Upper lobe of left lung (tissue), 6 donors: ENCODE results near the gene SMAD7. TPM values are rescaled to one million over a fixed set of nuclear protein-coding genes. Genes with fewer than 3 reads are reported as not detected.

Experiments used
- ATAC-seq, 2 donors: fragments of 200-7000 bp; cut with Tn5 transposase; one replicate each; pipeline ENCODE4 v1.9.1; 2022; ENCODE audit warnings: mild to moderate bottlenecking in 2 of 2, moderate library complexity in 2 of 2; ENCODE audit not compliant: low FRiP score in 2 of 2
- DNase-seq, 2 donors: peaks; one replicate each; pipeline ENCODE4 v3.0.0-alpha.2; 2019 to 2020
- H3K27ac ChIP-seq, 4 donors: fragments of 200-600 bp; sonication (generic); one replicate each; pipeline ENCODE4 v1.5.1; 2016 to 2019
- H3K27me3 ChIP-seq, 4 donors: fragments of 200-600 bp; sonication (generic); one replicate each; pipeline ENCODE4 v1.5.1; 2017 to 2019
- H3K36me3 ChIP-seq, 4 donors: fragments of 200-600 bp; sonication (generic); one replicate each; pipeline ENCODE4 v1.5.1; 2016 to 2019
- H3K4me1 ChIP-seq, 4 donors: fragments of 200-600 bp; sonication (generic); one replicate each; pipeline ENCODE4 v1.5.1; 2018 to 2019
- H3K4me3 ChIP-seq, 4 donors: fragments of 200-600 bp; sonication (generic); one replicate each; pipeline ENCODE4 v1.5.1; 2017 to 2019; ENCODE audit warnings: mild to moderate bottlenecking in 2 of 4, moderate library complexity in 1 of 4
- H3K9me3 ChIP-seq, 4 donors: fragments of 200-600 bp; sonication (generic); one replicate each; pipeline ENCODE4 v1.5.1; 2018 to 2019
- CTCF ChIP-seq, 6 experiments: fragments of 450-650 bp in 4 of 6; fragments of 200-600 bp in 2 of 6; sonication (generic) in 2 of 6; IDR thresholded peaks; one replicate each; pipeline ENCODE4 v1.5.1; 2016 to 2019; ENCODE audit warnings: antibody characterized with exemption in 6 of 6
- EP300 ChIP-seq, 4 donors: sonication (generic); formaldehyde crosslinking; IDR thresholded peaks; one replicate each; pipeline ENCODE4 v1.5.1; 2017; ENCODE audit warnings: antibody characterized with exemption in 4 of 4, control low read depth in 2 of 4
- POLR2A ChIP-seq, 4 donors: fragments of 450-650 bp; IDR thresholded peaks; one replicate each; pipeline ENCODE4 v1.5.1; 2016 to 2017; ENCODE audit warnings: antibody characterized with exemption in 4 of 4, mild to moderate bottlenecking in 2 of 4
- POLR2AphosphoS5 ChIP-seq, 2 donors: sonication (generic); formaldehyde crosslinking; IDR thresholded peaks; one replicate each; pipeline ENCODE4 v1.5.1; 2017; ENCODE audit warnings: antibody characterized with exemption in 2 of 2
- WGBS, 2 donors: methylation state at CpG; one replicate each; pipeline ENCODE4 v1.1.5; 2017 to 2018; 5-methylcytosine and 5-hydroxymethylcytosine counted together
- total RNA-seq, 6 donors: library from RNA; depleted of rRNA in 4 of 6; stranded (reverse); fragments of >200 nt in 4 of 6; gene quantifications; one replicate each; pipeline versions ENCODE4 v1.1.0 to v1.2.1, GENCODE V29; 2016 to 2021
- donor health status: DM: no; HTN: no; CAD: no; lungs with moderate emphysema.
- donor health status: DM: no; HTN: yes; CAD: no; lungs with severe emphysema.

The SMAD7 gene
- total RNA-seq, 6 donors from 2014 or later = 39.6 to 89.0 (median 61.5) TPM

- TF ChIP-seq POLR2AphosphoS5 (IDR thresholded peaks at IDR 0.05) (no peak), EP300 (IDR thresholded peaks at IDR 0.05) (no peak), POLR2A (IDR thresholded peaks at IDR 0.05) (no peak), CTCF (IDR thresholded peaks at IDR 0.05) (no peak)
- peaks cover 0 to 4% (median 1%) of the 10 kb centered on the region in 4 donors for H3K36me3 ChIP-seq
- H3K27me3 ChIP-seq = no peaks in the 10 kb centered on the region
- H3K9me3 ChIP-seq = no peaks in the 10 kb centered on the region
- 48 to 54% methylated on average over 19 of the region's 19 CpGs for WGBS, 2 donors
- DNase-seq (no peak), ATAC-seq (no peak)
- peak overlapping the region; percentile 95 to 98 (median 96) for H3K27ac ChIP-seq
- H3K4me3 ChIP-seq = peak overlapping the region; percentile 35 to 97 (median 85)
- H3K4me1 ChIP-seq = peaks cover 34 to 47% (median 43%) of the 10 kb centered on the region in 4 donors
These were observed 2.4 kb upstream of the SMAD7 start for GRCh38 chr18:48953104-48953706.

- H3K4me3 ChIP-seq = peak overlapping the region; percentile 35 to 97 (median 85)
- no peaks in the 10 kb centered on the region for H3K9me3 ChIP-seq
- peak overlapping the region; percentile 95 to 98 (median 96) for H3K27ac ChIP-seq
- no peaks in the 10 kb centered on the region for H3K27me3 ChIP-seq
- H3K4me1 ChIP-seq = peaks cover 41 to 49% (median 43%) of the 10 kb centered on the region in 4 donors
- H3K36me3 ChIP-seq = peaks cover 0 to 6% (median 2%) of the 10 kb centered on the region in 4 donors
- DNase-seq (peak; percentile 83 to 96), ATAC-seq (peak; percentile 88 to 90)
- WGBS, 2 donors = 1 to 2% methylated on average over 35 to 40 of the region's 67 CpGs
- TF ChIP-seq POLR2A (IDR thresholded peaks at IDR 0.05) (peak in 3 of 4 donors; percentile 37 to 86 (median 81)), EP300 (IDR thresholded peaks at IDR 0.05) (peak in 2 of 4 donors; percentile 2 to 38), POLR2AphosphoS5 (IDR thresholded peaks at IDR 0.05) (peak; percentile 36 to 63), CTCF (IDR thresholded peaks at IDR 0.05) (peak in 4 of 6 experiments; percentile 5 to 37 (median 18))
These were observed 1.7 kb upstream of the SMAD7 start for GRCh38 chr18:48952287-48953103.

GRCh38 chr18:48951448-48952286, 902 bp upstream of the SMAD7 start:
- no peaks in the 10 kb centered on the region for H3K27me3 ChIP-seq
- H3K36me3 ChIP-seq = peaks cover 0 to 13% (median 2%) of the 10 kb centered on the region in 4 donors
- peaks cover 34 to 49% (median 40%) of the 10 kb centered on the region in 4 donors for H3K4me1 ChIP-seq
- H3K4me3 ChIP-seq = peak overlapping the region; percentile 62 to 97 (median 85)
- TF ChIP-seq POLR2AphosphoS5 (IDR thresholded peaks at IDR 0.05) = peak in 1 of 2 donors; percentile 80
- peak in 5 of 6 experiments; percentile 5 to 66 (median 54) for TF ChIP-seq CTCF (IDR thresholded peaks at IDR 0.05)
- TF ChIP-seq POLR2A (IDR thresholded peaks at IDR 0.05) = peak in 3 of 4 donors; percentile 60 to 96 (median 95)
- no peak for TF ChIP-seq EP300 (IDR thresholded peaks at IDR 0.05)
- no peaks in the 10 kb centered on the region for H3K9me3 ChIP-seq
- peak overlapping the region; percentile 95 to 98 (median 96) for H3K27ac ChIP-seq
- DNase-seq = peak; percentile 93 to 97
- ATAC-seq = peak; percentile 83 to 89
- WGBS, 2 donors = 0% methylated on average over 17 to 73 of the region's 106 CpGs

GRCh38 chr18:48949606-48950535, 894 bp downstream of the SMAD7 start:
- H3K9me3 ChIP-seq = no peaks in the 10 kb centered on the region
- peaks cover 34 to 49% (median 41%) of the 10 kb centered on the region in 4 donors for H3K4me1 ChIP-seq
- H3K36me3 ChIP-seq = peaks cover 0 to 26% (median 7%) of the 10 kb centered on the region in 4 donors
- peak overlapping the region; percentile 95 to 98 (median 96) for H3K27ac ChIP-seq
- TF ChIP-seq POLR2AphosphoS5 (IDR thresholded peaks at IDR 0.05) = no peak
- peak in 2 of 4 donors; percentile 62 to 63 for TF ChIP-seq POLR2A (IDR thresholded peaks at IDR 0.05)
- TF ChIP-seq CTCF (IDR thresholded peaks at IDR 0.05) = peak in 5 of 6 experiments; percentile 28 to 78 (median 41)
- no peak for TF ChIP-seq EP300 (IDR thresholded peaks at IDR 0.05)
- 0 to 3% methylated on average over 12 to 37 of the region's 79 CpGs for WGBS, 2 donors
- no peaks in the 10 kb centered on the region for H3K27me3 ChIP-seq
- peak; percentile 15 to 49 for ATAC-seq
- H3K4me3 ChIP-seq = peak overlapping the region; percentile 78 to 97 (median 94)
- peak; percentile 71 to 91 for DNase-seq
